ENCODE data around the gene GEMIN4. TPM values are rescaled to one million over a fixed set of nuclear protein-coding genes. Genes with fewer than 3 reads are reported as not detected.

Gene GEMIN4
- total and polyA plus RNA-seq, 4 donors: 2.8 to 7.0 (median 5.9) TPM

DNA sequence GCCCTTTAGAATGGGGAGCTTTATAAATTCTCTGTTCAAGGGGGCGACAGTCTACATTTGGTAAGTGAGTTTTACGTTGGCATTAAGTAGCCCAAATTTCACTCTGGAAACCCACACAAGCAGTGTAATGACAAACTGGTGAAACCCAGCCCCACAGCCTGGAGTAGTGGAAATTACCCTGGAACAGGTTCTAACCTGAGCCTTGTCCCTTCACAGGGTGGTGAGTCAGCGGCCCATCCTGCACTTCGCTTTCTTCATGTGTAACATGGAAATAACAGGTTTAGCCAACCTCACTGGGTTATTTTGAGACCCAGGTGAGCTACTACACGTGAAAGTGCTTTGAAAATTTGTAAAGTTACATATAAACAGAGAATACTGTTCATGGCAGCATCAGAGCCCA, 23.2 kb downstream of the GEMIN4 start:
- Histone ChIP-seq H3K4me1 (ENCODE audit: control insufficient read depth in 4 of 4, insufficient read depth in 4 of 4, low read length in 3 of 4) (peaks cover 0 to 14% (median 7%) of the 10 kb centered on the region in 4 donors), H3K9me3 (ENCODE audit: control insufficient read depth in 4 of 4, low read length in 3 of 4) (no peaks in the 10 kb centered on the region), H3K9ac (ENCODE audit: low read depth in 1 of 2, low read length in 2 of 2) (no peak overlapping the region), H3K4me3 (ENCODE audit: low read depth in 1 of 3, low read length in 3 of 3) (no peak overlapping the region), H3K27ac (ENCODE audit: low read depth in 1 of 2, low read length in 2 of 2) (no peak overlapping the region), H3K27me3 (ENCODE audit: control insufficient read depth in 4 of 4, insufficient read depth in 4 of 4, low read length in 3 of 4) (no peaks in the 10 kb centered on the region), H3K36me3 (ENCODE audit: control insufficient read depth in 4 of 4, insufficient read depth in 3 of 4, low read depth in 1 of 4, low read length in 3 of 4) (no peaks in the 10 kb centered on the region)
- TF ChIP-seq FOXA1 (IDR thresholded peaks at IDR 0.05): no peak
- no peak for TF ChIP-seq JUND (IDR thresholded peaks at IDR 0.05)
- TF ChIP-seq NR2F2 (IDR thresholded peaks at IDR 0.05): no peak
- TF ChIP-seq GABPA (IDR thresholded peaks at IDR 0.05 in 1 of 2, conservative IDR thresholded peaks at IDR 0.05 in 1 of 2): no peak
- TF ChIP-seq HNF4A (conservative IDR thresholded peaks at IDR 0.05): no peak
- no peak for TF ChIP-seq YY1 (IDR thresholded peaks at IDR 0.05)
- TF ChIP-seq RXRA (IDR thresholded peaks at IDR 0.05): no peak
- no peak for TF ChIP-seq EGR1 (IDR thresholded peaks at IDR 0.05; ENCODE audit: low read depth in 2 of 2)
- TF ChIP-seq, protein P1, sequence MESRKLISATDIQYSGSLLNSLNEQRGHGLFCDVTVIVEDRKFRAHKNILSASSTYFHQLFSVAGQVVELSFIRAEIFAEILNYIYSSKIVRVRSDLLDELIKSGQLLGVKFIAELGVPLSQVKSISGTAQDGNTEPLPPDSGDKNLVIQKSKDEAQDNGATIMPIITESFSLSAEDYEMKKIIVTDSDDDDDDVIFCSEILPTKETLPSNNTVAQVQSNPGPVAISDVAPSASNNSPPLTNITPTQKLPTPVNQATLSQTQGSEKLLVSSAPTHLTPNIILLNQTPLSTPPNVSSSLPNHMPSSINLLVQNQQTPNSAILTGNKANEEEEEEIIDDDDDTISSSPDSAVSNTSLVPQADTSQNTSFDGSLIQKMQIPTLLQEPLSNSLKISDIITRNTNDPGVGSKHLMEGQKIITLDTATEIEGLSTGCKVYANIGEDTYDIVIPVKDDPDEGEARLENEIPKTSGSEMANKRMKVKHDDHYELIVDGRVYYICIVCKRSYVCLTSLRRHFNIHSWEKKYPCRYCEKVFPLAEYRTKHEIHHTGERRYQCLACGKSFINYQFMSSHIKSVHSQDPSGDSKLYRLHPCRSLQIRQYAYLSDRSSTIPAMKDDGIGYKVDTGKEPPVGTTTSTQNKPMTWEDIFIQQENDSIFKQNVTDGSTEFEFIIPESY (IDR thresholded peaks at IDR 0.05): no peak
- TF ChIP-seq, protein P2, sequence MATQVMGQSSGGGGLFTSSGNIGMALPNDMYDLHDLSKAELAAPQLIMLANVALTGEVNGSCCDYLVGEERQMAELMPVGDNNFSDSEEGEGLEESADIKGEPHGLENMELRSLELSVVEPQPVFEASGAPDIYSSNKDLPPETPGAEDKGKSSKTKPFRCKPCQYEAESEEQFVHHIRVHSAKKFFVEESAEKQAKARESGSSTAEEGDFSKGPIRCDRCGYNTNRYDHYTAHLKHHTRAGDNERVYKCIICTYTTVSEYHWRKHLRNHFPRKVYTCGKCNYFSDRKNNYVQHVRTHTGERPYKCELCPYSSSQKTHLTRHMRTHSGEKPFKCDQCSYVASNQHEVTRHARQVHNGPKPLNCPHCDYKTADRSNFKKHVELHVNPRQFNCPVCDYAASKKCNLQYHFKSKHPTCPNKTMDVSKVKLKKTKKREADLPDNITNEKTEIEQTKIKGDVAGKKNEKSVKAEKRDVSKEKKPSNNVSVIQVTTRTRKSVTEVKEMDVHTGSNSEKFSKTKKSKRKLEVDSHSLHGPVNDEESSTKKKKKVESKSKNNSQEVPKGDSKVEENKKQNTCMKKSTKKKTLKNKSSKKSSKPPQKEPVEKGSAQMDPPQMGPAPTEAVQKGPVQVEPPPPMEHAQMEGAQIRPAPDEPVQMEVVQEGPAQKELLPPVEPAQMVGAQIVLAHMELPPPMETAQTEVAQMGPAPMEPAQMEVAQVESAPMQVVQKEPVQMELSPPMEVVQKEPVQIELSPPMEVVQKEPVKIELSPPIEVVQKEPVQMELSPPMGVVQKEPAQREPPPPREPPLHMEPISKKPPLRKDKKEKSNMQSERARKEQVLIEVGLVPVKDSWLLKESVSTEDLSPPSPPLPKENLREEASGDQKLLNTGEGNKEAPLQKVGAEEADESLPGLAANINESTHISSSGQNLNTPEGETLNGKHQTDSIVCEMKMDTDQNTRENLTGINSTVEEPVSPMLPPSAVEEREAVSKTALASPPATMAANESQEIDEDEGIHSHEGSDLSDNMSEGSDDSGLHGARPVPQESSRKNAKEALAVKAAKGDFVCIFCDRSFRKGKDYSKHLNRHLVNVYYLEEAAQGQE (IDR thresholded peaks at IDR 0.05): no peak
- TF ChIP-seq, protein P3, sequence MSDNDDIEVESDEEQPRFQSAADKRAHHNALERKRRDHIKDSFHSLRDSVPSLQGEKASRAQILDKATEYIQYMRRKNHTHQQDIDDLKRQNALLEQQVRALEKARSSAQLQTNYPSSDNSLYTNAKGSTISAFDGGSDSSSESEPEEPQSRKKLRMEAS (IDR thresholded peaks at IDR 0.05): no peak
- TF ChIP-seq RAD21 (IDR thresholded peaks at IDR 0.05): no peak
- TF ChIP-seq FOXA2 (IDR thresholded peaks at IDR 0.05): no peak
- 94% methylated on average over 5 of the region's 5 CpGs for WGBS
- no peak for DNase-seq (ENCODE audit: low spot score)

DNA sequence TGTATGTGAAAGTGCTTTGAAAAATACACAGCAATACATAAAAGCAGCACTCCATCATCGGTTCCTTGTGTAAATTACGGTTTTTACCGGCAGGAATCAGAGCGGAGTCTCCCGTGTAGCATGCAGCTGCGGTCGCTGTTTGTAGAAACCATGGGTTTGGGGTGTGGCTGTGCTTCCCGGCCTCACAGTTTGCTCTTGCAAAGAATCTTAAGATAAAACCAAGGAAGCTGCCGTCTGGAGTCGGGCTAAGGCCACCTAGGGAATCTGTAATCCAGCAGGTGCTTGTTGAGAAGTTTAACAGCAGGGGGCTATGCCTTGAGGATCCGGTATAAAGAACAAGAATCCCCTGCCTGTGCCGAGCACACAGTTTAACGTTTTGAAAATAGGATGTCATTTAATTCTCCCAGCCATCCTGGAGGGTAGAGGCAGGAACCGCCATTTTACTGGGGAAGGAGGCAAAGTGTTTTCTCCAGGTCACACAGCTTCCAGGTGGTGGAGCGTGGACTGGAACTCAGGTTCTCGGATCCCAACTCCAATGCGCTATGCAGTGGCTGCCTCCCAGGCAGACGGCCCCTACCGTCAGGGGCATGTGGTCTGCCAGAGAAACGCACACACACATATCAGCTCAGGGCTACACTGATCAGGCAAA, 25.7 kb downstream of the GEMIN4 start:
- no peaks in the 10 kb centered on the region for H3K36me3 ChIP-seq (ENCODE audit: control insufficient read depth in 4 of 4, insufficient read depth in 3 of 4, low read depth in 1 of 4, low read length in 3 of 4)
- H3K4me1 ChIP-seq (ENCODE audit: control insufficient read depth in 4 of 4, insufficient read depth in 4 of 4, low read length in 3 of 4): no peaks in the 10 kb centered on the region
- no peaks in the 10 kb centered on the region for H3K9me3 ChIP-seq (ENCODE audit: control insufficient read depth in 4 of 4, low read length in 3 of 4)
- TF ChIP-seq, protein P3 (IDR thresholded peaks at IDR 0.05): no peak
- TF ChIP-seq SP1 (IDR thresholded peaks at IDR 0.05) (no peak), GABPA (IDR thresholded peaks at IDR 0.05 in 1 of 2, conservative IDR thresholded peaks at IDR 0.05 in 1 of 2) (no peak), TAF1 (conservative IDR thresholded peaks at IDR 0.05) (no peak), NR2F2 (IDR thresholded peaks at IDR 0.05) (no peak), HNF4A (conservative IDR thresholded peaks at IDR 0.05) (no peak), EGR1 (IDR thresholded peaks at IDR 0.05; ENCODE audit: low read depth in 2 of 2) (no peak), FOXA2 (IDR thresholded peaks at IDR 0.05) (no peak), FOXA1 (IDR thresholded peaks at IDR 0.05) (no peak), HNF4G (IDR thresholded peaks at IDR 0.05) (no peak)
- TF ChIP-seq, protein P4, sequence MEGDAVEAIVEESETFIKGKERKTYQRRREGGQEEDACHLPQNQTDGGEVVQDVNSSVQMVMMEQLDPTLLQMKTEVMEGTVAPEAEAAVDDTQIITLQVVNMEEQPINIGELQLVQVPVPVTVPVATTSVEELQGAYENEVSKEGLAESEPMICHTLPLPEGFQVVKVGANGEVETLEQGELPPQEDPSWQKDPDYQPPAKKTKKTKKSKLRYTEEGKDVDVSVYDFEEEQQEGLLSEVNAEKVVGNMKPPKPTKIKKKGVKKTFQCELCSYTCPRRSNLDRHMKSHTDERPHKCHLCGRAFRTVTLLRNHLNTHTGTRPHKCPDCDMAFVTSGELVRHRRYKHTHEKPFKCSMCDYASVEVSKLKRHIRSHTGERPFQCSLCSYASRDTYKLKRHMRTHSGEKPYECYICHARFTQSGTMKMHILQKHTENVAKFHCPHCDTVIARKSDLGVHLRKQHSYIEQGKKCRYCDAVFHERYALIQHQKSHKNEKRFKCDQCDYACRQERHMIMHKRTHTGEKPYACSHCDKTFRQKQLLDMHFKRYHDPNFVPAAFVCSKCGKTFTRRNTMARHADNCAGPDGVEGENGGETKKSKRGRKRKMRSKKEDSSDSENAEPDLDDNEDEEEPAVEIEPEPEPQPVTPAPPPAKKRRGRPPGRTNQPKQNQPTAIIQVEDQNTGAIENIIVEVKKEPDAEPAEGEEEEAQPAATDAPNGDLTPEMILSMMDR (IDR thresholded peaks at IDR 0.05; ENCODE audit: low read depth, low read length, missing input control): no peak
- TF ChIP-seq, protein P5, sequence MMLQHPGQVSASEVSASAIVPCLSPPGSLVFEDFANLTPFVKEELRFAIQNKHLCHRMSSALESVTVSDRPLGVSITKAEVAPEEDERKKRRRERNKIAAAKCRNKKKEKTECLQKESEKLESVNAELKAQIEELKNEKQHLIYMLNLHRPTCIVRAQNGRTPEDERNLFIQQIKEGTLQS (IDR thresholded peaks at IDR 0.05): no peak
- TF ChIP-seq, protein P1 (IDR thresholded peaks at IDR 0.05): no peak
- no peak overlapping the region for H3K9ac ChIP-seq (ENCODE audit: low read depth in 1 of 2, low read length in 2 of 2)
- no peak overlapping the region for H3K4me3 ChIP-seq (ENCODE audit: low read depth in 1 of 3, low read length in 3 of 3)
- H3K27me3 ChIP-seq (ENCODE audit: control insufficient read depth in 4 of 4, insufficient read depth in 4 of 4, low read length in 3 of 4): no peaks in the 10 kb centered on the region
- no peak for DNase-seq (ENCODE audit: low spot score)
- H3K27ac ChIP-seq (ENCODE audit: low read depth in 1 of 2, low read length in 2 of 2): no peak overlapping the region
- WGBS: 70% methylated on average over 20 of the region's 20 CpGs
